Endothelial cell of umbilical vein (primary cell): ENCODE measurements around the gene ZYX. TPM values are rescaled to one million over a fixed set of nuclear protein-coding genes. Genes with fewer than 3 reads are reported as not detected.

Source experiments
- microRNA-seq: library from miRNA; unstranded; fragments of <30 nt; microRNA quantifications from one replicate; pipeline ENCODE4 v1.2.0, GENCODE V29; 2021; ENCODE audit warnings: borderline number of aligned reads, borderline replicate concordance
- polyA plus RNA-seq, 4 experiments: library from polyadenylated mRNA; depleted of rRNA in 3 of 4; stranded (reverse) in 3 of 4; unstranded in 1 of 4; fragments of >200 nt; gene quantifications; 2 replicates each; pipeline versions ENCODE4 v1.2.1 to v1.2.3, GENCODE V29; 2011 to 2012; ENCODE audit warnings: missing spikeins in 1 of 4
- small RNA-seq: library from RNA; depleted of rRNA; stranded (forward); fragments of <200 nt; gene quantifications from one replicate; pipeline ENCODE3, GENCODE V24; 2012; ENCODE audit warnings: low replicate concordance, low read depth; ENCODE audit not compliant: insufficient read depth, insufficient read length
- total RNA-seq: library from RNA; stranded (reverse); gene quantifications from 2 replicates; pipeline ENCODE4 v1.2.3, GENCODE V29; 2021

Gene ZYX
- total and polyA plus RNA-seq, 2 donors (not counting 3 experiments of a cell fraction or from before 2014, with no cell fraction given): 196 to 545 TPM

Small RNA genes lying within 50 kb of the gene (microRNA-seq; reads per million reads assigned to microRNA genes)
- gene MIR6892: not detected

Small RNA genes lying within 50 kb of the gene (small RNA-seq; reads per million reads assigned to genes)
- not detected for gene MIR6892

Other genes starting within 250 kb of the ZYX start
- not detected in 2 replicates for gene PIP, start 249.3 kb upstream of the ZYX start, total RNA-seq
- gene PIP, start 249.3 kb upstream of the ZYX start, polyA plus RNA-seq: not detected in 2 replicates
- gene TAS2R39, start 197.9 kb upstream of the ZYX start, total RNA-seq: not detected in 2 replicates
- gene TAS2R39, start 197.9 kb upstream of the ZYX start, polyA plus RNA-seq: not detected in 2 replicates
- not detected in 2 replicates for gene TAS2R40, start 159.3 kb upstream of the ZYX start, total RNA-seq
- not detected in 2 replicates for gene TAS2R40, start 159.3 kb upstream of the ZYX start, polyA plus RNA-seq
- gene GSTK1, start 117.9 kb upstream of the ZYX start, total RNA-seq: 99.4 and 119 TPM in 2 replicates
- 126 and 132 TPM in 2 replicates for gene GSTK1, start 117.9 kb upstream of the ZYX start, polyA plus RNA-seq
- not detected in 2 replicates for gene TMEM139, start 96.4 kb upstream of the ZYX start, total RNA-seq
- gene TMEM139, start 96.4 kb upstream of the ZYX start, polyA plus RNA-seq: 0.32 and 0.37 TPM in 2 replicates
- gene CASP2, start 93.0 kb upstream of the ZYX start, total RNA-seq: 57.9 and 61.7 TPM in 2 replicates
- gene CASP2, start 93.0 kb upstream of the ZYX start, polyA plus RNA-seq: 31.8 and 36.3 TPM in 2 replicates
- gene CLCN1, start 65.2 kb upstream of the ZYX start, total RNA-seq: not detected in 2 replicates
- not detected in 2 replicates for gene CLCN1, start 65.2 kb upstream of the ZYX start, polyA plus RNA-seq
- 1.4 and 1.6 TPM in 2 replicates for gene FAM131B, start 18.6 kb upstream of the ZYX start, total RNA-seq
- gene FAM131B, start 18.6 kb upstream of the ZYX start, polyA plus RNA-seq: 1.6 and 1.8 TPM in 2 replicates
- gene EPHA1, start 27.5 kb downstream of the ZYX start, total RNA-seq: not detected in 2 replicates
- gene EPHA1, start 27.5 kb downstream of the ZYX start, polyA plus RNA-seq: 0.06 and 0.07 TPM in 2 replicates
- gene TAS2R60, start 62.1 kb downstream of the ZYX start, total RNA-seq: not detected in 2 replicates
- not detected in 2 replicates for gene TAS2R60, start 62.1 kb downstream of the ZYX start, polyA plus RNA-seq
- not detected in 2 replicates for gene TAS2R41, start 96.5 kb downstream of the ZYX start, total RNA-seq
- not detected in 2 replicates for gene TAS2R41, start 96.5 kb downstream of the ZYX start, polyA plus RNA-seq
- gene CTAGE15, start 190.5 kb downstream of the ZYX start, total RNA-seq: not detected in 2 replicates
- gene CTAGE15, start 190.5 kb downstream of the ZYX start, polyA plus RNA-seq: 0.03 TPM in 1 of 2 replicates, not detected in the other
- gene TCAF2, start 239.6 kb downstream of the ZYX start, total RNA-seq: 7.1 and 8.4 TPM in 2 replicates
- 6.4 and 6.9 TPM in 2 replicates for gene TCAF2, start 239.6 kb downstream of the ZYX start, polyA plus RNA-seq